Choroid plexus epithelial cell (primary cell): ENCODE results near the gene AUTS2.
"Not testable (repeated sequence)": the region's sequence is repeated elsewhere in the genome, so short reads cannot be mapped to it uniquely, and the experiment has no call there.

ENCODE experiments used
- DNase-seq: peaks from one replicate; pipeline ENCODE4 v3.0.0-alpha.2; 2010; ENCODE audit warnings: low read depth
- H3K4me3 ChIP-seq: 2 replicates; pipeline ENCODE4 v1.5.1; 2011; ENCODE audit warnings: low read depth, mild to moderate bottlenecking, control low read depth, low read length, moderate library complexity
- CTCF ChIP-seq: conservative IDR thresholded peaks from 2 replicates; pipeline ENCODE4 v1.5.1; 2011; ENCODE audit warnings: low read depth, mild to moderate bottlenecking, control low read depth, inconsistent platforms, low read length, moderate library complexity

Gene AUTS2

GRCh38 chr7:70594170-70594569 lies 995.9 kb downstream of the AUTS2 start:
- no peak for TF ChIP-seq CTCF
- no peak overlapping the region for H3K4me3 ChIP-seq

GRCh38 chr7:70594885-70595284 lies 996.6 kb downstream of the AUTS2 start:
- not testable (repeated sequence) for DNase-seq

More at GRCh38 chr7:70594170-70594569, 995.9 kb downstream of the AUTS2 start:
- no peak for DNase-seq

GRCh38 chr7:70595370-70595754 lies 997.1 kb downstream of the AUTS2 start:
- H3K4me3 ChIP-seq = no peak overlapping the region
- DNase-seq = no peak
- TF ChIP-seq CTCF = no peak

More at GRCh38 chr7:70594885-70595284, 996.6 kb downstream of the AUTS2 start:
- H3K4me3 ChIP-seq = not testable (repeated sequence)

GRCh38 chr7:70595755-70596597 lies 997.7 kb downstream of the AUTS2 start:
- no peak for TF ChIP-seq CTCF
- DNase-seq = no peak

DNA sequence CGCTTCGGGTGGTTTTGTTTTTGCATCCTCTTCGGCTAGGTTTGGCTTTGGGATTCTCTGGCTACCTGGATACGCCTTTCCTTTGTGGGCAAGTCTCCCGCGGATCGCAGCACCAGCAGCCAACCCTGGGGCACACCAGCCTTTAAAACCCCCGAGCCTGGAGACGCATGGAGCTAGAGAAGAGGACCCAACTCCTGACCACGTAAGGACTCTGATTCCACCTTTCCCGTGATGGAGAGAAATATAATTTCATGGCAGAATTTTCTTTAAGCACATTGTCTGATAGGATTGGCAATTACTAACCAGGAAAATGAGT lies 998.3 kb downstream of the AUTS2 start:
- no peak for DNase-seq
- H3K4me3 ChIP-seq = no peak overlapping the region
- no peak for TF ChIP-seq CTCF

More at GRCh38 chr7:70595755-70596597, 997.7 kb downstream of the AUTS2 start:
- no peak overlapping the region for H3K4me3 ChIP-seq

DNA sequence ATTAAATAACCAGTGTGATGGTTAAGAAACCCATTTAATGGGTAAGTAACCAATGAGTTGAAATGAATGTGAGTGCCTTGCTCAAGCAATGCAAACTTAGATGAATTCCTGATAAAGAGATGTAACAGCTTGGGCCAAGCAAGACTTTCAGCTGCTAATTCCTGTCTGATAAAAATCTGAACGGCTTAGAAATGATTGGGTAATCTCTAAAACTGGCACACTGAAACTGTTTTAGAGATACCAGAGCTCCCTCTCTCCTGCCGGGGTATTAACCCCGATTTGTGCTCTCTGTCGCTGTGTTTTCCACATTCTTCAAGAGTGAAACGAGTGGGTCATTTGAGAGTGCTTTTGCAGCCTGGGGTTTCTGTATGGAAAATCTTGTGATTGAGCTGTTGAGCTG lies 998.8 kb downstream of the AUTS2 start:
- no peak overlapping the region for H3K4me3 ChIP-seq
- no peak for DNase-seq
- no peak for TF ChIP-seq CTCF

DNA sequence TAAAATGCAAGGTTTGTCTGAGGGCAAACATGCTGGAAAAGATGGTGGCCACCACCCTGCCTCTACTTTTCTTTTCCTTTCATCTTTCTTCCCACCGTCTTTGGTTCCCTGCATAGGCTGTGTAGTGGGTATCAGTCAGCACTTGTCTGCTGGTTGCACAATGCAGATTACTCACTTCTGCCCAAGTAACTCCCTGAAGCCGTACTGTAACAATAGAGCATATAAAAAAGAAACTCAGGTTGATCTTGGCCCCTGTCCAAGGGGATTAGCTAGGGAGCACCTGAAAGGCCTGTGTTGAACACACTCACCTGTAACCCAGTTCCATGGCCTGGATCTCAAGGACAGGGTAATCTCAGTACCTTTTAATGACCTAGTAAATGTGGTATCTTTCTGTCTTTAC lies 1000.7 kb downstream of the AUTS2 start:
- no peak overlapping the region for H3K4me3 ChIP-seq
- no peak for TF ChIP-seq CTCF
- peak; percentile 14 for DNase-seq
